GM21447 (cell line): ENCODE measurements around the gene SULT4A1.

Source experiments
- ATAC-seq: cut with Tn5 transposase; IDR thresholded peaks from one replicate; pipeline ENCODE4 v1.9.1; 2021; ENCODE audit not compliant: unreplicated experiment

Gene SULT4A1

GRCh38 chr22:43812149-43812842 is 50.0 kb downstream of the SULT4A1 start, which contains the start of gene EFCAB6:
EFCAB6 (minus strand) TSS chr22:43812305; CDS start chr22:43782318, 29,987 bp downstream.
- peak; percentile 89 for ATAC-seq

GRCh38 chr22:43811777-43812148 is 50.5 kb downstream of the SULT4A1 start:
- ATAC-seq: no peak

DNA sequence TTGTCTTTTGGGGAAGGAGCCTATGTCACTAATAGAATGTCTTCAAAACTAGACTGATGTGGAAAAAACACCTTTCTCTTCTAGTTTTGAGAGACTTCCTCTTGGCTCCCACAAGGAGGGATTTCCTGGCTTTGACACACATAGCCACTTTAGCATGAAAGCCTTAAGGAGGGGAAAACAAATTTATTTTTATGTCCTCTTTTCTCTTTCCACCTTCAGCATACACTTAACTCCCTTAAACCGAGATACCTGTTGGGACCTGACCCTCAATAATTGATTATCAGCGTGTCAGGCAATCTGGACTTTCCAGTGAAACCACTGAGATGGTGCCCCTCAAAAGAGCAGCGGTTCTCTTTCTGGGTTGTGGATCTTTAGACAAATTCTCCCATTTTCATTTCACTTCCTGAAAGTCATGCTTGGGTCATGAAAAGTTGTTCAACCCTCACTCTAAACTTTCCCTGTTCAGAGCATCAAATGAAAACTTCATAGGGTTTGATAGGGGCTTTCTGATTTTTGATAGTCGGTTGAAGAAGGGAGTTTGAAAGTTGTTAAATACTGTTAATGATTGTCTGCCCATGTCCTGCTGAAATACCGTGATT is 59.3 kb downstream of the SULT4A1 start:
- ATAC-seq: no peak

DNA sequence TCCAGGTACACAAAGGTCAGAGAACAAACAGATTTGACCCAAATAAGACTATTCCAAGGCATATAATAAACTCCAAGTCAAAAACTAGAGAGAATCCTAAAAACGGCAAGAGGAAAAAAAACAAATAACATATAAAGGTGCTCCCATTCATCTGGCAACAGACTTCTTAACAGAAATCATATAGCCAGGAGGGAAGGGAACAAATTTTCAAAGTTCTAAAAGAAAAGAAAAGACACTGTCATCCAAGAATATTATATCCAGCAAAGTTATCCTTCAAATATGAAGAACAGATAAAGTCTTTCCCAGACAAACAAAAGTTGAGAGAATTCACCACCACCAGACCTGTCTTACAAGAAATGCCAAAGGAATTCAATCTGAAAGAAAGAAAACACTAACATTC is 61.3 kb downstream of the SULT4A1 start:
- ATAC-seq: no peak

GRCh38 chr22:43798492-43798891 is 63.8 kb downstream of the SULT4A1 start:
- no peak for ATAC-seq

DNA sequence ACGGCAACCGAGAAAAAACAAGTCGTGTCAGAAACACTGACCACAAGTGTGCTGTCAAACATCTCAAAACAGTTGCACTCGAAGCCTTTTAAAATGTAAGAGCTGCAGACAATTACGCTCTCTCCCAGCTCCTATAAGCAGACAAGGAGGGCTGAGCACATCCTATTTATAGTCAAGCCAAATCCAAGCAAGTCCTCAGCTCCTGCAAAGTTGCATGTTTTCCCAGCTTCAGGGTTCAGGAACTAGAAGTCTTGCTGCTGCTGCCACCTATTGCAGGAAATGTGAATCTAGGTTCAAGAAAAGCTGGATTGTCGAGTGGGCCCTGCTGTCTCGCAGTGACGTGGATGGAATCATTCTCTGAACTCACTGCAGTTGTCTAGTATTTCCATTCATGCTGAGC is 65.7 kb downstream of the SULT4A1 start:
- no peak for ATAC-seq

DNA sequence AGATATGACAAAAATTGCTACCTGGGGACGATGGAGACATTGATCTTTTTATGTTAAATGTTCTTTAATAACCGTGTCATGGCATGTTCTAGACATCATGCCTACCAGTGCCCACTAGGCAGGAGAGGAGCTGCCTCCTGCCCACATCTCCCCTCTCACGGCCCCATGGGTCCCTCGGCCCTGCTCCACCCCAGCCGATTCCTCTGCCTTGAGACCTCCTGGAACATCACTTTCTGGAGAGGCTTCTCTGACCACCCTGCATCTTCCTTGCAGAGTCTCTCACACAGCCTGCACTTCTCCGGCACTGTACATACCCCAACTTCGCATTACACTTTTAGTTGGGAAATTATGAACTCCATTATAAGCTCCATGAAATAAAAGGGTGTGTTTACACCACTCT is 67.0 kb downstream of the SULT4A1 start:
- no peak for ATAC-seq

- ATAC-seq: no peak
Measured at GRCh38 chr22:43792905-43793304, 69.4 kb downstream of the SULT4A1 start.

DNA sequence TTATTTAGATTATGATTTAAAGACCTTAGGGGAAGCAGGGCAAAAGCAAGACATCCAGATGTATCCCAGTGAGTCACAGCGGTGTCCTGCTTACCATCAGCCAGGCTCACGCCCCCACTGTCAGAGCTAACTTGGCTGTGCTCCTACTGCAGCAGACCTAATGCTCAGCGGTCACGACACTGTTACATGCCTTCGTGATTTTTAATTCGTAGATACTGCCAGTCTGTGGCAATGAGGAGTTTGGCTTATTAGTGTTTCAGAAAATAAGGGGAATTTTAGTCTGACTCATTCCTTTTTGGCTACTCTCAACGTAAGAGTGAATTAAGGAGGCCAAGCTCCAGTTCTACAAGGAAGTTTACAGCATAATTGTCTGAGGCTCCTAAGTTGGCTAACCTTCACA is 72.9 kb downstream of the SULT4A1 start:
- no peak for ATAC-seq

DNA sequence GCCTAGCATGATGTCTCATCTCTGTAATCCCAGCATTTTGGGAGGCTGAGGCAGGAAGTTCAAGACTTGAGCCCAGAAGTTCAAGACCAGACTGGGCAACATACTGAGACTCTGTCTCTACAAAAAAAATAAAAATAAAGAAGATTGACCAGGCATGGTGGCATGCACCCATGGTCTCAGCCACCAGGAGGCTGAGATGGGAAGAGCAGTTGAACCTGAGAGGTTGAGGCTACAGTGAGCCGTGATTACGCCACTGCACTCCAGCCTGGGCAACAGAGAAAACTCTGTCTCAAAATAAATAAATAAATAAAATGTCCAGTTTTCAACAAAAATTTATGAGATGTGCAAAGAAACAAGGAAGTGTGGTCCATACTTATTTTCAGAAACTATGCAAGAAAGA is 78.5 kb downstream of the SULT4A1 start:
- ATAC-seq: no peak

DNA sequence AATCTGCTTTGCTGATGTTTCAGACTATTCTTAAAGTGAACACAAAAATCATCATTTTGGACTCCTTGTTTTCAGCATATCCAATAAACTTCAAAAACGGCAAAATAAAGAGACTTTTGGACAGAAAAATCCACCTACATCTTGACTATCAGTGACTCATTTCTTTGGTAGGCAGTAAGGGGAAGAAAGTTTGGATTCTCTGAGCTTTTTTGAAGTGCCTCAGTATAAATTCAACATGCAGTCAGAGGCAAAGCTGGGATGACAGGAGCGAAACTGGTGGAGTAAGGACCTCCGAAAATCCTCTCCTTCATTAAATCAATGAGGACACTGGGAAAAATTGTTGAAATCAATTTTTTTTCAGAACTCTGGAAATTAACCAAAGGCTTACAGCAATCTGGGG is 79.9 kb downstream of the SULT4A1 start:
- no peak for ATAC-seq

- ATAC-seq: no peak
Measured at GRCh38 chr22:43777286-43777685, 85.0 kb downstream of the SULT4A1 start.

DNA sequence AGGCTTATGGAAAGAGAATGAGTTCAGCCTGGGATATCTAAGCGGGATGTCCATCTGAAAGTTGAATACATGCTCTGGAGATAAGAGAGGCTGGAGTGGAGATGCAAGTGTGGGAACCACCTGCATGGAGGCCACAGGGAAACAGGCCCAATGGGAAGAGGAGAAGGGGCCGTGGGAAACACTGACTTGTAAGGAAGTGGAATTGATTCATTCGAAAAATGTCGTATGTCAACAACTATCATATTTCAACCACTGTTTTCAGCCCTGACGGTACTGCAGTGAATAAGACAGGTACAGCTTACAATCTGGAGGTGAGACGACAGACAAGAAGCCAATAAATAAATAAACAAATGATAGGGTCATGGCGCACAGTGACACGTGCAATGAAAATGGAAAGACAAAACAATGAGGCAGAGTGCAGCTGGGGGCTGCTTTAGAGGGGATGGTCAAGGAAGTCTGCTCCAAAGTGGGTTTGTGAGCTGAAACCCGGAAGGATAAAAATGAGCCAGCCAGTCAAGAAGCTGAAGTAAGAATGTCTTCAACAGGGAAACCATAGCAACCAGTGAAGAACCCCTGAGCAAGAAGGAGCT is 86.1 kb downstream of the SULT4A1 start:
- ATAC-seq: no peak
